HG02870 (cell line): ENCODE results near the gene BOLA1.
A peak's percentile ranks its signal among the peaks of the same experiment; 100 is the strongest.
"Not testable (repeated sequence)": the region's sequence is repeated elsewhere in the genome, so short reads cannot be mapped to it uniquely, and the experiment has no call there.

Experiments
- ATAC-seq: cut with Tn5 transposase; IDR thresholded peaks from one replicate; pipeline ENCODE4 v1.9.1; 2021; ENCODE audit warnings: mild to moderate bottlenecking, moderate library complexity; ENCODE audit not compliant: unreplicated experiment

Gene BOLA1, protein sequence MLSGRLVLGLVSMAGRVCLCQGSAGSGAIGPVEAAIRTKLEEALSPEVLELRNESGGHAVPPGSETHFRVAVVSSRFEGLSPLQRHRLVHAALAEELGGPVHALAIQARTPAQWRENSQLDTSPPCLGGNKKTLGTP

DNA sequence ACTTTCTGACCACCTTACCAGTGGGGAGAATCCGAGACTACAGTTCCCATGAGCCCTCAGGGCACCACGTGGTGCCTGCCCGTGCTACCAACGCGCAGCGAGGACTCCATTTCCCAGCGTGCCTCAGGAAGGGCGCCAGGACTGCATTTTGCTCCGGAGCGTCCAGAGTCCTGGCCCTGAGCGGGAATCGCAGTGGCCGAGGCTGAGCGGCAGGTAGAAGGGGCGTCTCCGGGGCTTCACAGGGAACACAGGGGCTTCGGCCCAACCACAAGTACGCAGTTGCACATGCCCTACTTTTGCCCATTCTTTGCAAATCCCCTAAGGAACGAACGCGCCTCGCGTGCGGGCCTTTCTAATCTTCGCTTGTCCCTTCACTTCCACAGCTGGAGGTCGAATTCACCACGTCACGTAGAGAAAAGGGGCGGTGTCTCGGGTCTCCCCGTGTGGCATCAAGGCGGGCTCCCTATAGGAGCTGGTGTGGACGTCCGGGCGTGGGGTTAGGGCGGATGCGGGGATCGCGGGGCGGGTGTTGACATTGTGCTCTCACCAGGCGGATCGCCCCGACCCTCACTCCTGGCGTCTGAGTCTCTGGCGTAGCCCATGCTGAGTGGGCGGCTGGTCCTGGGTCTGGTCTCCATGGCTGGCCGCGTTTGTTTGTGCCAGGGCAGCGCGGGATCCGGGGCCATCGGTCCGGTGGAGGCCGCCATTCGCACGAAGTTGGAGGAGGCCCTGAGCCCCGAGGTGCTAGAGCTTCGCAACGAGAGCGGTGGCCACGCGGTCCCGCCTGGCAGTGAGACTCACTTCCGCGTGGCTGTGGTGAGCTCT is at the start of gene BOLA1:
TSS of gene BOLA1 (plus strand) at position 109 of the 825 bp plus-strand sequence. CDS start at position 601, 492 bp downstream.
- ATAC-seq: peak; percentile 95

- ATAC-seq: no peak
Observed at GRCh38 chr1:149849947-149850360, 49.4 kb upstream of the BOLA1 start.

DNA sequence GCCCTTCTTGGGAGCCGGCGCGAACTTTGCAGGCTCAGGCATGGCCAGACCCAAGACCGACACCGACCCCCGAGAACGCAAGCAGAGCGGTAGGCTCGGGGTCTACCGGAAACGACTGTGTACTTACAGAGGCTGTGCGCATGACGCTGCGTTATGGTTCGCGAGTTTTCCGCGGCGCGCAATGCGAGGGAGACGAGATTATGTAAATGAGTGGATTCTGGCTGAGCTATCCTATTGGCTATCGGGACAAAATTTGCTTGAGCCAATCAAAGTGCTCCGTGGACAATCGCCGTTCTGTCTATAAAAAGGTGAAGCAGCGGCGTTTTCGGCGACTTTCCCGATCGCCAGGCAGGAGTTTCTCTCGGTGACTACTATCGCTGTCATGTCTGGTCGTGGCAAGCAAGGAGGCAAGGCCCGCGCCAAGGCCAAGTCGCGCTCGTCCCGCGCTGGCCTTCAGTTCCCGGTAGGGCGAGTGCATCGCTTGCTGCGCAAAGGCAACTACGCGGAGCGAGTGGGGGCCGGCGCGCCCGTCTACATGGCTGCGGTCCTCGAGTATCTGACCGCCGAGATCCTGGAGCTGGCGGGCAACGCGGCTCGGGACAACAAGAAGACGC is 48.5 kb upstream of the BOLA1 start:
- peak; percentile 56 for ATAC-seq

DNA sequence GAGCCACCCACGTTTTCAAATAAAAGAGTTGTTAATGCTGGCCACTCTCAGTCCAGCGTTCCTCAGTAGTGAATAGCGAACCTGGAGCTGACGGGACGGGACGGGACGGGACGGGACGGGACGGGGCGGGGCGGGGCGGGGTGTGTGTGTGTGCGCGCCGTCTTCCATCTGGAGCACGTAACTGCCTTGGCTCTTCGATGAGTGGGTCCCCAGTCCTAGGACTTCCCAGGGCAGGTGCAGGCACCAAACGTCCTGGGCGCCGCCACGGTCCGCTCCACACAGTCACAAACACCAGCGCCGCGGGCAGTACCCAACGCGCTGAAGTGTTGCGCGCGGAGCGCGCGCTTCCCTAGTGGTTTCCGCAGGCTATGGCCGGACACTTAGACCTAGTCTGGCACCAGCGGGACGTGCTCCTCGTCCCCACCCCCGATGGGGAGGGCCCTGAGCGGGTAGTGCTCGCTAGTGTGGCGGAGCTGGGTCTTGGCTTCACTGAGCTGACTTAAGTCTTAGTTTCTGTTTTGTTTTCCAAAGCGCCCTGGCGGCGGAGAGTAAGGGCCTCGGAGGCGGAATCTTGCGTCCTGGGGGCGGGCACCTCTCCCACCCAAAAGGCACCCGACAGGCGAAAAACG is 47.7 kb upstream of the BOLA1 start:
- peak; percentile 30 for ATAC-seq

GRCh38 chr1:149852263-149852662 is 47.1 kb upstream of the BOLA1 start:
- ATAC-seq: peak; percentile 18

DNA sequence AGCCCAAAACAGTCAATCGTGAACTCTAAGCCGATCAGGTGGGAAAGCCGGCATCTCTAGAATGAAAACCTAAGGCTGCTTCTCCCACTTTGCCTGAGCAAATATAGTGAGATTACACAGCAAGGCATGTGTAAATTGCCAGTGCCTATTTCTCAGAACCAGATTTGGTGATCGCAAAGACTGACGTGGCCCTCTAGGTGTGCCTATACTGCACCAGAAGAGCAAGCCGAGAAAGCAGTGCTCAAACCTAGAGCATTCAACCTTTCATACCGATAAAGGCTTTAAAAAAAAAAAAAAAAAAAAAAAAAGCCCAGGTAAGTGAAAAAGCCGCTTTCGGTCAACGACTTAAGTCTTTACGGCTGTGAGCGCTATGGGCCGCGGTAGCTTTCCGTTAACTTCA is 39.1 kb upstream of the BOLA1 start:
- ATAC-seq: peak; percentile 4

DNA sequence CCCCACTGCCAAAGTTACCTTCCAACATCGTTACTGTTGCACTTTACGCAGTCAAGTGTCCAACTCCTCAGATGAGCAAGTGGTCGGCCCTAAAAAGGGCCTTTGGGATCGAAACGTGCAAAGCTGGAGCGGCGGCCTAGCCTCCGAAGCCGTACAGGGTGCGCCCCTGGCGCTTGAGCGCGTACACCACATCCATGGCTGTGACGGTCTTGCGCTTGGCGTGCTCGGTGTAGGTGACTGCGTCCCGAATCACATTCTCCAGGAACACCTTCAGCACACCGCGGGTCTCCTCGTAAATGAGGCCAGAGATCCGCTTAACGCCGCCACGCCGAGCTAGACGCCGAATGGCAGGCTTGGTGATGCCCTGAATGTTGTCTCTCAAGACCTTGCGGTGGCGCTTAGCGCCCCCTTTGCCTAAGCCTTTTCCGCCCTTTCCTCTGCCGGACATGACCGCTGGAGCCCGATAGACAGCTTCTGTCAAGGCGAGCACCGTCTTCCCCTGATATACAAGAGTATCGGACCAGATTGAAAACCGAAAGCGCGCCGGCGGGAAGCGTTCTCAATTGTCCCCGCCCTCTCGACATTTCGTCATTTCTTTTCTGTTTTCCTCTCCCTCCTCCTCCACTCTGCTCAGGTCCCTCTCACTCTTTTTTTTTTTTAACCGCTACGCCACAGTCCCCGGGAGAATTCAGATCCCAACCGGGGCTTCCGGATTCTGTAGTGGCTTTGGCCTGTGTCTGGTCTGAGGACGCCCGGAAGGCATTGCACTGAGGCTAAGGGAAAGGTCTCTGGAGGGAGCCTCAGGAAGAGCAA is 38.5 kb upstream of the BOLA1 start:
- ATAC-seq: peak; percentile 58

DNA sequence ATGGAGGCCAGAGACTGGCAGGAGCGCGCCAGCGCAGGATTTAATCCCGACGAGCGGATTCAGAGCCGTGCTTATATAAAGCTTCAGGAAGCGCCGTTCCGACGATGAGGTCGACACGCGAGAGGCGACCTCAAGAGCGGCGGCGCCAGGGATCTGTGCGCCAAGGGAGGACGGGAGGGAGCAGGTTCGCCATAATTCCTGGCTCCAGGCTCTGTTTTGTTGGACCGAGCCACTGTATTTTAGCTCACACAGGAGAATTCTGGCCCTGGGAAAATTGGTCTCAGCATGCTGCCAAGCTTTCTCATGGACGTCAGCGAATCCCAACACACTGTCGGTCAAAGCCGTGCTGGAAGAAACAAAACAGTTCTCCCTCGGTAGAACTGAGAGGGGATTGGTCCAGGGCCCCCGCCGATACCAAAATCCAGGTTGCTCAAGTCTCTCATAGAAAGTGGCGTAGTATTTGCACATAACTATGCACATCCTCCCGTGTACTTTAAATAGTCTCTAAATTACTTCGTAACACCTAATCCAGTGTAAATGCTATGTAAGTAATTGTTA is 37.8 kb upstream of the BOLA1 start:
- ATAC-seq: not testable (repeated sequence)

GRCh38 chr1:149866887-149867286 is 32.5 kb upstream of the BOLA1 start:
- not testable (repeated sequence) for ATAC-seq

DNA sequence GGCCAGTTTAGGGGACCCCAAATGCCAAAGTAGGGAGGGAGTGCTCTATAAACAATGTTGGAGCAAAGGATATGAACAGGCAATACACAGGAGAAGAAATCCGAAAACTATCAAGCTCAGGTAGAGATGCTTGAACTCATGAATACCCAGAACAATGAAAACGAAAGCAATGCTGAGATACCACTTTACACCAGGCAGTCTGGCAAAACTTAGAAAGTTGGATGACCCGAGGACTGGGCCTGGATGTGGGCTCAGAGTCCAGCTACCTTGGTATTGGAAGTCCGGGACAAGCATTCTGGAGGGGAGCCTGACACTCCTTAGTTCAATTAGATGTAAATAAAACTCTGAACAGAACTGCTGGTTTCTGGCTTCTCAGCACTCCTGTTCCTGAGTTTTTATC is 26.3 kb upstream of the BOLA1 start:
- not testable (repeated sequence) for ATAC-seq

GRCh38 chr1:149877211-149877946 is 22.0 kb upstream of the BOLA1 start:
- ATAC-seq: no peak

DNA sequence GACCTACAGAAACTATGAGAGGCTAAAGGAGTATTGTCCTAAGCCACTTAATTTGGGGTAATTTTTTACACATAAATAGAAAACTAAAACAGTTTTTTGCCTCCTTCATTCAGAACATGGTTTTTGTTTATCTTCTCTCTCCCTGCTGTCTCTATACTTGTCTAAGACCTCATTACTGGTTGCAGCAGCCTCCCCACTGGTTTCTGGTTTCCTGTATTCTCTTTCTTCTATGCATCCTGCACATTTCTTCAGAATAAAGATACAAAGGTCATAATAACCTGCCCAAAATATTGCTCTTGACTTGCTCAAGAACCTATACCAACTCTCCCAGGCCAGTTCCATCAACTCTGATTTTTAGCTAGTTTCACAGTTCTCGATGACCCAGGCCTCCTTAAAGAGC is 19.8 kb upstream of the BOLA1 start:
- no peak for ATAC-seq

GRCh38 chr1:149881876-149882275 is 17.5 kb upstream of the BOLA1 start:
- no peak for ATAC-seq

GRCh38 chr1:149883598-149884247 is 15.6 kb upstream of the BOLA1 start:
- ATAC-seq: no peak

GRCh38 chr1:149884433-149885338 is 14.7 kb upstream of the BOLA1 start:
- no peak for ATAC-seq

GRCh38 chr1:149885339-149886120 is 13.8 kb upstream of the BOLA1 start:
- ATAC-seq: no peak

DNA sequence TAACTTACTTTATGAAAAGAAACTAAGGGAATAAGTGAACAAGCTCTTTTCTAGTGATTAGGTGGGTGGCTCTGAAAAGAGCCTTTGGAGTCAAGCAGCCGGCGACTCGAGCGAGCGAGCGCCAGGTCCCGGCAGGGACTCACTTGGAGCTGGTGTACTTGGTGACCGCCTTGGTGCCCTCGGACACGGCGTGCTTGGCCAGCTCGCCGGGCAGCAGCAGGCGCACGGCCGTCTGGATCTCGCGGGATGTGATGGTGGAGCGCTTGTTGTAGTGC is 13.3 kb upstream of the BOLA1 start:
- not testable (repeated sequence) for ATAC-seq
